Rectal smooth muscle tissue (tissue), 1 donor: ENCODE results near the gene SETD2.

ENCODE experiments used
- H3K27ac ChIP-seq: one replicate; pipeline ENCODE4 v1.7.0; 2013; ENCODE audit warnings: low read depth, low read length, inconsistent platforms
- H3K27me3 ChIP-seq: one replicate; pipeline ENCODE4 v1.7.0; 2013; ENCODE audit warnings: low read length; ENCODE audit not compliant: control insufficient read depth, insufficient read depth
- H3K36me3 ChIP-seq: one replicate; pipeline ENCODE4 v1.7.0; 2013; ENCODE audit warnings: low read length; ENCODE audit not compliant: control insufficient read depth, insufficient read depth
- H3K4me1 ChIP-seq: one replicate; pipeline ENCODE4 v1.7.0; 2013; ENCODE audit warnings: low read length; ENCODE audit not compliant: control insufficient read depth, insufficient read depth
- H3K4me3 ChIP-seq: one replicate; pipeline ENCODE4 v1.7.0; 2013; ENCODE audit warnings: low read length
- H3K9ac ChIP-seq: one replicate; pipeline ENCODE4 v1.7.0; 2013; ENCODE audit warnings: low read length

SETD2 gene

GRCh38 chr3:47112997-47113396, 50.9 kb downstream of the SETD2 start:
- Histone ChIP-seq H3K27ac (no peak overlapping the region), H3K36me3 (peaks cover 3% of the 10 kb centered on the region), H3K27me3 (no peaks in the 10 kb centered on the region), H3K4me1 (no peaks in the 10 kb centered on the region), H3K9ac (no peak overlapping the region), H3K4me3 (no peak overlapping the region)

- Histone ChIP-seq H3K27ac (no peak overlapping the region), H3K9ac (no peak overlapping the region)
Measured at GRCh38 chr3:47109393-47109792, 54.5 kb downstream of the SETD2 start.

GRCh38 chr3:47108546-47108945, 55.4 kb downstream of the SETD2 start:
- Histone ChIP-seq H3K4me3 (no peak overlapping the region), H3K36me3 (peaks cover 2% of the 10 kb centered on the region), H3K27ac (no peak overlapping the region), H3K27me3 (no peaks in the 10 kb centered on the region), H3K9ac (no peak overlapping the region), H3K4me1 (no peaks in the 10 kb centered on the region)

More at GRCh38 chr3:47109393-47109792, 54.5 kb downstream of the SETD2 start:
- Histone ChIP-seq H3K4me3 (no peak overlapping the region), H3K27me3 (no peaks in the 10 kb centered on the region), H3K4me1 (no peaks in the 10 kb centered on the region), H3K36me3 (peaks cover 3% of the 10 kb centered on the region)

- no peak overlapping the region for H3K4me3 ChIP-seq
- H3K4me1 ChIP-seq: no peaks in the 10 kb centered on the region
- H3K27me3 ChIP-seq: no peaks in the 10 kb centered on the region
- H3K36me3 ChIP-seq: peaks cover 7% of the 10 kb centered on the region
- no peak overlapping the region for H3K9ac ChIP-seq
- no peak overlapping the region for H3K27ac ChIP-seq
Measured at GRCh38 chr3:47104259-47104658, 59.7 kb downstream of the SETD2 start.

- Histone ChIP-seq H3K9ac (no peak overlapping the region), H3K4me1 (no peaks in the 10 kb centered on the region), H3K4me3 (no peak overlapping the region), H3K27me3 (no peaks in the 10 kb centered on the region), H3K36me3 (peaks cover 7% of the 10 kb centered on the region), H3K27ac (no peak overlapping the region)
Measured at GRCh38 chr3:47103619-47104018, 60.3 kb downstream of the SETD2 start.

GRCh38 chr3:47102081-47102600, 61.8 kb downstream of the SETD2 start:
- no peak overlapping the region for H3K4me3 ChIP-seq
- no peaks in the 10 kb centered on the region for H3K27me3 ChIP-seq
- H3K4me1 ChIP-seq: no peaks in the 10 kb centered on the region
- peaks cover 7% of the 10 kb centered on the region for H3K36me3 ChIP-seq
- H3K9ac ChIP-seq: no peak overlapping the region
- no peak overlapping the region for H3K27ac ChIP-seq

- Histone ChIP-seq H3K27me3 (no peaks in the 10 kb centered on the region), H3K4me3 (no peak overlapping the region), H3K27ac (no peak overlapping the region), H3K36me3 (peaks cover 10% of the 10 kb centered on the region), H3K4me1 (no peaks in the 10 kb centered on the region), H3K9ac (no peak overlapping the region)
Measured at GRCh38 chr3:47098910-47099309, 65.0 kb downstream of the SETD2 start.

GRCh38 chr3:47097864-47098263, 66.0 kb downstream of the SETD2 start:
- H3K4me3 ChIP-seq: no peak overlapping the region
- H3K36me3 ChIP-seq: peaks cover 10% of the 10 kb centered on the region
- no peaks in the 10 kb centered on the region for H3K4me1 ChIP-seq
- H3K27me3 ChIP-seq: no peaks in the 10 kb centered on the region
- no peak overlapping the region for H3K27ac ChIP-seq
- H3K9ac ChIP-seq: no peak overlapping the region

GRCh38 chr3:47096959-47097358, 67.0 kb downstream of the SETD2 start:
- no peaks in the 10 kb centered on the region for H3K4me1 ChIP-seq
- no peak overlapping the region for H3K9ac ChIP-seq
- no peaks in the 10 kb centered on the region for H3K27me3 ChIP-seq
- H3K4me3 ChIP-seq: no peak overlapping the region
- H3K27ac ChIP-seq: no peak overlapping the region
- H3K36me3 ChIP-seq: peaks cover 5% of the 10 kb centered on the region

GRCh38 chr3:47092090-47092489, 71.8 kb downstream of the SETD2 start:
- H3K4me3 ChIP-seq: no peak overlapping the region
- H3K36me3 ChIP-seq: peaks cover 4% of the 10 kb centered on the region
- no peaks in the 10 kb centered on the region for H3K4me1 ChIP-seq
- H3K9ac ChIP-seq: no peak overlapping the region
- no peak overlapping the region for H3K27ac ChIP-seq
- no peaks in the 10 kb centered on the region for H3K27me3 ChIP-seq

- H3K36me3 ChIP-seq: no peaks in the 10 kb centered on the region
- no peaks in the 10 kb centered on the region for H3K4me1 ChIP-seq
- no peaks in the 10 kb centered on the region for H3K27me3 ChIP-seq
- H3K27ac ChIP-seq: no peak overlapping the region
- no peak overlapping the region for H3K4me3 ChIP-seq
- no peak overlapping the region for H3K9ac ChIP-seq
Measured at GRCh38 chr3:47089630-47090029, 74.3 kb downstream of the SETD2 start.

GRCh38 chr3:47086071-47086470, 77.8 kb downstream of the SETD2 start:
- Histone ChIP-seq H3K36me3 (peaks cover 14% of the 10 kb centered on the region), H3K27ac (no peak overlapping the region), H3K4me3 (no peak overlapping the region)

GRCh38 chr3:47083786-47084185, 80.1 kb downstream of the SETD2 start:
- Histone ChIP-seq H3K4me3 (no peak overlapping the region), H3K9ac (no peak overlapping the region), H3K27ac (no peak overlapping the region), H3K36me3 (peaks cover 24% of the 10 kb centered on the region), H3K4me1 (no peaks in the 10 kb centered on the region), H3K27me3 (no peaks in the 10 kb centered on the region)

More at GRCh38 chr3:47086071-47086470, 77.8 kb downstream of the SETD2 start:
- Histone ChIP-seq H3K4me1 (no peaks in the 10 kb centered on the region), H3K27me3 (no peaks in the 10 kb centered on the region), H3K9ac (no peak overlapping the region)
